IPS DF 19.7 (cell line): Measurements from ENCODE around the gene PALLD.
"Not testable (repeated sequence)": the region's sequence is repeated elsewhere in the genome, so short reads cannot be mapped to it uniquely, and the experiment has no call there.

ENCODE experiments used
- DNase-seq: peaks from one replicate; pipeline ENCODE4 v3.0.0-alpha.2; 2013; ENCODE audit warnings: low read depth, low spot score

PALLD gene

DNA sequence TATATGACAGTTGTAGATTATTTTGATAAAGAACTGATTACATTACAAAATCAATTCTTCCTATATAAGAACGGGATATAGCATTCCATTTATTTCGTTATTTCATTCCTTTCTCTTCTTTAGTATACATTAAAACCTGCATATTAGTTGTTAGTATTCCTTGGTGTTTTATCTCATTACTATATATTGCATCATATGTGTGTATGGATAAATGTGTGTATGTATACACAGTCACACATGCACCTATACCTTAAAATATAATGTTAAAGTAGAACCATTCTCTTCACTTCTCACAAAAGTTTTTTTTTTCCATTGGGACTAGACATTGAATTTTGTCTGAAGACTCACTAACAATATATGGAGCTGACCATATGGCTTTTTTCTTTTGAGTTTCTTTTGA, 5.3 kb upstream of the PALLD start:
- DNase-seq, result no peak

DNA sequence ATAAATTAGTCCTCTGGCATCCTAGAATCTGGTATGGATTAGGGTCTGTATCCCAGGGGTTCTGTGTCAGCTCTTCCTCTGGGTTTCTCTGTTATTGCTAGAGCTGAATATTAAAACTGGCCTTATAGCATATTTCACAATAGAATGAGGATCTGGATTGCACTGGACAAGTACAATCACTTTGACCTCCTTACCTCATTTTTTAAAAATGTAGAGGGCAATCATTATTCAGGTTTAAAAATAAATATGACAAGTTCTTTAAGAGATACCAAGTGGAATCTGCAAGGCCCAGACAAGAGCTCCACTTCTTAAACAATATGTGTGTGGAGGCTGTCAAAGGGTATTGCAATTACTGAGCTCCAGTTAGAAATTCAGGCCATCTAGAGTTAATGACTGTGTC, 1.4 kb downstream of the PALLD start:
- no peak for DNase-seq

DNA sequence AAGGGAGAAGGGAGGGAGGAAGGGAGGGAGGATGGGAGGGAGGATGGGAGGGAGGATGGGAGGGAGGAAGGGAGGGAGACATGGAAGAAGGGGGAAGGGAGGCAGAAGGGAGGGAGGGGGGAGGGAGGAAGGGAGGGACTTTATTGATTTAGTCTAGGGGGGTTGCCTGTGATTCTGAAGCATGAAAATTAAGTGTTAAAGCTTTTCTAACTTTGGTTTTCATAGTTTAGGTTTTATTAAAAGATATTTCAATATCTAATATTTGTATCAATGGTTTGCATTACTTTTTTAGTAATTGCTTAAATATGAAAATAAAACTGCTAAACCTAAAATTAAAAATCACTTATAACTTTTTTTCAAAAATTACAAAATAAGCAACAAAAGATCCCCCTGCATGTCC, 2.4 kb downstream of the PALLD start:
- DNase-seq, result no peak

DNA sequence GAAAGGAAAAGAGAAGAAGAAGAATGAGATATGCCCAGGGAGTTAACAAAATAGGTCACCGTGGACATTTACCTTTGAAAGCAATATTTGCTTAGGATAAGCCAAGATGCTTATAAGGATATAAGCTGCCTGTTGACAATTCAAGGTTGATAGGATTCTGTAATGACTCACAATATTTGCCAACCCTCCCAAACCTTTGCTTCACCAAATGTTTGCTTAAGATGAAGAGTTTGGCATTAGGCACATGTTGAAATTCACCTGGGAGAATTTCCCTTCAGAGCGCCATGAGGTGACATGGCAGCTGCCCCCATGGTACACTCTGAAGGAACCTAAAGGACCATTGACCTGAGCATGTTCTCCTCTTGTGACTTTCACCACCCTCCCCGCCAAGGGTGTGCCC, 4.6 kb downstream of the PALLD start:
- no peak for DNase-seq

DNA sequence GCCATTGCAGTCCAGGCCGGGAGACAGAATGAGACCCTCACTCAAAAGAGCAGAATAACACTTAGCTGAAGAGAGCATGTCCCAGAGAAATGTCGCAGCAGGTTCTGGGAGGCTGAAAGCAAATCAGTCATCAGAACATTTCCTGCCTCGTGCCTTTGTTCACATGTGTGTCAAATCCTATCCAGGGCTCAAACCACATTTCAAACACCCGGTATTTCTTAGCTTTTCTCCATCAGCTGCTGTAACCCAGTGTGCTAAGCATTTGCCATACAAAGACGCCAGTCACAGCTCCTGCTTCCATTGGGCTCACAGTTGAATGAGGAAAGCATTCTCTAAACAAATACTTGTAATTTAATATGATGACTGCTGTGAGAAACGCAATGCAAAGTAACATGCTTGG, 6.0 kb downstream of the PALLD start:
- DNase-seq, result no peak

DNA sequence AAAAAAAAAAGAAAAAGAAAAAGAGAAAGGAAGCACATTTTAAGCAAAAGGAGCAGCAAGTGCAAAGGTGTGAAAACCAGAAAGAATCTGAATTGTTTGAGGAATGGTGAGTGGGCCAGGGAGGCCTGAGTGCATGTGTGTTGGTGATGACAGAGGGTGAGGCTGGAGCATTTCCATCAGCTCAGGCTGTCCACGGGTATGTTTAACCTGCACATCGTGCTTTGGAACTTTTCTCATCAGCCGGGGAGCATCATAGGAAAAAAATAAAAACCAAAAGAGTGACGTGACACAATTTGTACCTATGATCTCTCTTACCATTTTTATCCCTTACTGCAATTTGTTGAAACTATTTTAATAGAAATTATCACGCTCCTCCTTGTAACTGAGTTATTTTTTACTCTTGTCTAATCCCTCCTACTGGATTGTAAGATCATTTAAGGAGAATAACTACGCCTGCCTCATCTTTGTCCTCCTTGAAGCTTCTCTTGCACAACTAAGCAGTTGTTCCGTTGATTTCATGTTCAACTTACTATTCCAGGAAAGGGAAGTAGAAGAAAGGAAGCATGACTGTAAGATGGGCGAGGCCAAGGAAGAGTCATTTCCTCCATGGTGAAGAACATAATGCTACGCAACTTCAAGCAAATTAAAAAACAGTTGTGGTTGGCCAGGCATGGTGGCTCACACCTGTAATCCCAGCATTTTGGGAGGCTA, 7.0 kb downstream of the PALLD start:
- no peak for DNase-seq

DNA sequence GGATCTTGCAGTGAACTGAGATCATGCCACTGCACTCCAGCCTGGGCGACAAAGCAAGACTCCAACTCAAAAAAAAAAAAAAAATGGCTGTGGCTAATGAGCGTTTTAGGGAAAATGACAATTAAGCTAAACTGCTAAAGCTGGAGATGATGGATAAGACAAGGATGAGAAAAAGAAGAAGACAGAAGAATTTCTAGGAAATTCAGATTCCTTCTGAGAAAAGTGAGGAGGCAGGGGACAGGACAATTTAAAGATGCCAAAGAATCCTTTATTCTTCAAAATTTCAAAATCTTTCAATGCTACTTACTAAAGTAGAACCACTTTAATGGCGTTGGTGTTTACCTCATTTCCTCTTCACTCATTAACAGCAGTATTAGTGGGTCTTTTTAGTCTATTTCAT, 7.7 kb downstream of the PALLD start:
- no peak for DNase-seq

DNA sequence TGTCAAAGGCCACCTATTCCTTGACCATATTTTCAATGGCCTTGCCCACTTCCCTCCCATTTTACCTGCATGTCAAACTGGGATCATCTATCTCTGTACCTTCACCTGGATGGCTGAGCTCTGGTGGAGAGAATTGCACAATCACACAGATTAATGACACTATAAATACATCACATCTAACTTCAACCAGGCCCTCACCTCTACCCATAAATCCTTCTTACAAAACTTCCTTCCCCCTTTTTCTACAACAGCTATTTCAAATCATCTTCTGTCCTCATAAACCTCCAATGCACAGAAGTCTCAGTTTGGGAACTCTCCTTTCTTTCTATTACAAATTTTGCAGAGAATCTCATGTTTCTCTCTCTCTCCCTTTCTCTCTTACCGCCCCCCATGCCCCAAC, 9.2 kb downstream of the PALLD start:
- no peak for DNase-seq

DNA sequence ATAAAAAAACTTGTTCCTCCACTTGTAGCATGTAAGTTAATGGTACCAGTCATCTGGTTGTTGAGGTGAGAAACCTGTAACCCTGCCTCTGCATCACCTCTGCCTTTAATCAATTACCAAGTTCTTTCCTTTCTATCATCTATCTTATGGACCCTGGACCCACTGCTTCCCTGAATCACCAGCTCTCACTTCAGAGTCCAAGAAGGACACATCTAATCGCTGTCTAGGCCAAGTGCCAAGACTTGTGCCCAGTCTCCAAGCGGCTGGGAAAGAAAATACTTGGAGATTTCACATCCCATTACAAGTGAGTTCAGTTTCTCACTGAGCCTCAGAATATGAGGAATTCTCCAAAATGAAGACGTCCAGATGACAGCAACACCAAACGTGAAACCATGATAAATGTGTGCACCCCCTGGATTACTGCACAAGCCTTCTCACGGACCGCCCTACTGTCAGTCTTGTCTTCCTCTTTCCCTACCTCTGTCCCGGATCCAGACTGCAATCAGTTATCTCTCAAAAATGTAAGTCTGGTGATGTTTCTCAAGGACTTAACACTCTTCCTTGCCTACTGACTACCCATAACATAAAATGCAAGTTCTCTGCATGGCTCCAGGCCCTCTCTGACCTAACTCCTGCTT, 10.4 kb downstream of the PALLD start:
- DNase-seq, result no peak

DNA sequence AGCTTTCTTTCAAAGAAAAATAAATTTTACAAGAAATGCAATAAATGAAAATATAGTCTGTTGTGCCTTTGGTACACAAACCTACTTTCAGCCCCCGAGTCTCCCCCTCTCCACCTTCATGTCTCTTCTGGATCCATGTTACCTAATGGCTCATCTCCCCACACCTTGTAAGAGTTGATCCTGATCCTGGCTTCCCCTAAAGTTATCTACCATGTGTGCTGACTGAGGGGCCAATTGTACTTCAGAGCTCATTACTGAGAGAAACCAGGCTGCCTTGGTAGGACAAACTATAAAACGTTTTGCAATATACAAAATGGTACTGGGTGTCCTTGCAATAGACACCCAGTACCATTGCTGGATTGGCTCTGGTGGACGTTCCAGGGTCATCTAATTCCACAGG, 11.8 kb downstream of the PALLD start:
- DNase-seq, result no peak

DNA sequence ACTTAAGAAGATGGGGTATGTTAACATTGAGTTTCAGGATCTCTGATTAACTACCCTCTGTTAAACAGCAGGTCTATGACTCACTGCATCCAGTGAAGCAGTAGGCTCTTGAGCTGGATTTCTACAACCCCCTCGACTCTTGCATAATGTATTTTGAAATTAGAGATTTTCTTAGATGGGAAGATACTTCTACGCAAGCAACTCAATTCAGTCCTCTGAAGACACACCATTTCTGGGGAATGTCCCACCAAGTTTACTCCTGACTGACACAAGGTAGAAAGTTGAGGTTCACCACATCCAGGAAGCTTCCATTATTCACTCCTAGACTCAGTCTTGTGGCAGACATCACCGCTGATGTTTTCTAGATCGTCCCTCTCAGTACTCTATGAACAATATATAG, 12.9 kb downstream of the PALLD start:
- DNase-seq, result no peak

DNA sequence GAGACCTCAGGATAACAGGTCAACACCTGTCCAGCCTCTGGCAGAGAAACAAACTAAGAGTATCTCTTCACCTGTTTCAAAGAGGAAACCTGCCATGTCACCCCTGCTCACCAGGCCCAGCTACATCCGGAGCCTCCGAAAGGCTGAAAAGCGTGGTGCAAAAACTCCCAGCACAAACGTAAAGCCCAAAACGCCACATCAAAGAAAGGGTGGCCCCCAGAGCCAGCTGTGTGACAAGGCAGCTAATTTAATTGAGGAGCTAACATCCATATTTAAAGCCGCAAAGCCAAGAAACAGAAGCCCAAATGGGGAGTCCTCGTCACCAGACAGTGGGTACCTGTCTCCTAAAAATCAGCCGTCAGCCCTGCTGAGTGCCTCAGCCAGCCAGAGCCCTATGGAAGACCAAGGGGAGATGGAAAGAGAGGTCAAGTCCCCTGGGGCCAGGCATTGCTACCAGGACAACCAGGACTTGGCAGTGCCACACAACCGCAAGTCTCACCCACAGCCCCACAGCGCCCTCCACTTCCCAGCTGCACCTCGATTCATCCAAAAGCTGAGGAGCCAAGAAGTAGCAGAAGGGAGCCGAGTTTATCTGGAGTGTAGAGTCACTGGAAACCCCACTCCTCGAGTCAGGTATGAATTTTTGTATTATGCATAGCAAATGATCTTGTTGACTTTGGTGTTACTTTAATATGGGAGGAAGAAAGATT, 15.1 kb downstream of the PALLD start:
- no peak for DNase-seq

DNA sequence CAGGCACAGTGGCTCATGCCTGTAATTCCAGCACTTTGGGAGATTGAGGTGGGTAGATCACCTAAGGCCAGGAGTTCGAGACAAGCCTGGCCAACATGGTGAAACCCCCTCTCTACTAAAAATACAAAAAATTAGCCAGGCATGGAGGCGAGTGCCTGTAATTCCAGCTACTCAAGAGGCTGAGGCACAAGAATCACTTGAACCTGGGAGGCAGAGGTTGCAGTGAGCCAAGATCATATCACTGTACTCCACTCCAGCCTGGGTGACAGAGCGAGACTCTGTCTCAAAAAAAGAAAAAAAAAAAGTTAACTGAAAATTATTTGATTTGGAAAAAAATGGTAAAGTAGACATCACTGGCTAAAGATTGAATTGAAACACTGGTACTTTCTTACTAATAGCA, 17.0 kb downstream of the PALLD start:
- not testable (repeated sequence) for DNase-seq

DNA sequence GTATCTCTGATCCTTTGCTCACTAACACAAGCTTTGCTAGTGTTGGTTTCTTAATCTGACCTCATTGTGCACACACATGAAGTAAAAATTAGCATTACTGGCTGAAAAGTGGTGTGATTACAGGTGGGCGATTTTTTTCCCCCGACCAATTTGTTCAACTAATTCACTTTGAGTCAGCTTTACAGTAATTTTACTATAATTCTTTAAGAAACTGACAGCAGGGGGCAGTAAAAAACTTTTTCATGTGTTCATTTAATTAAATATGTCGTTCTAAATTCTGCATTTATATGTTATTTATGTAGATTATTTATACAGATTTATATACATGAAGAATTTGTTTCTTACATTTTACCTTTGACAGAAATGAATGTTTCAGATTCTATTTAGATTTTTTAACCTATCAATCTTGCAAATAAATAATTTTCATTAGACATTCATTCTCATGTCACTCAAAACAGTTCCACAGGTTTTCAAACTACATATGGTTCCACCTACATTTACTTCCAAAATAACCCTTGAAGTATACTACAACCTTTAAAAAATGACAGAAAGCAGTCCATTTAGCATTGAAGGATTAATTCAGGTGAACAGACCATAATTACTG, 17.5 kb downstream of the PALLD start:
- no peak for DNase-seq

DNA sequence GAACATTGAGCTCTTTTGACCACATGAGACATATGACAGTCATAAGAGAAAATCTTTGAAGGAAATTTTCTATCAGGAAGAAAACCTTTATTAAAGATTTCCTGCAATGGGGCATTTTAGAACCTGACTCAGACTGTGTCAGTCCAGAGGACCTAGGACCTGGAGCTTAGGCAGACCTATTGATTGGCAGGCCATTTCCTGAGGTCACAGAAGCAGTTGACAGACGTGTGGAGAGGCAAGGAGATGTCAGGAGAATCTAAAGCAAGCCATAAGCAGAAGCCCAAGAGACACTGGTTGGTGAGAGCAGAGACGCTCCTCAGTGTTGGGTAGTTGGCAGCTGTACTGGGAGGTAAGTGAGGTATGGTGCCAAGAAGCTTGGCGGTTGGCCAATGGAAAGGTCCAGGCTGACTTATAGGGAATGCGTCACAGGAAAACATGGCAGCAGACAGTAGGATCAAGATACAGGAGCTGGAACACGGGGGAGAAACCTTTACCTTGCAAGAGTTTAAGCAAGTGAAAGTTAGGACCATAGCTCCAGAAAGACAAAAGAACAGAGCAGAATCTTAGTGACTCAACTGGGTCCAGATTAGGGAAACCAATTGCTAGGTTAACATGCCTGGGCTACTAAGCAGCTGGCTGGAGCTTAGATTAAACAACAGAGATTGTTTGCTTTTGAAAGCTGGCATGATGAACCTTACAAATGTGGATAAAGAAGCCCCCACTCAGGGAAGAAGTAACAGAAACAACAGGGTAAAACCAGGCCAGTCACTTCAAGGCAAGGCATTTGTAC, 18.6 kb downstream of the PALLD start:
- DNase-seq, result no peak

DNA sequence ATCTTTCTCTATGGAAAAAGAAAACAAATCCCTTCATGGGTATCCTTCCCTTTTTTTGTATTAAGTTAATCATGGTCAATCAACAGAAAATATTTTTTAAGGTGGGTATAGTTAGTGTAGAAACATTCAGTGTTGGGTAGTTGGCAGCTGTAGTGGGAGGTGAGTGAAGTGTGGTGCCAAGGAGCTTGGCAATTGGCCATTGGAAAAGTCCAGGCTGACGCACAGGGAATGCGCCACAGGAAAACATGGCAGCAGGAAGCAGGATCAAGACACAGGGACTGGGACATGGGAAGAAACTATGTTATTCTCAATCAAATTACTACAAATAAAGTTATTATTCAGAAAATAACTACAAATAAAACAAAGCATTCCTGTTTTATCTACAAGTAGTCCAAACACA, 20.0 kb downstream of the PALLD start:
- DNase-seq, result no peak

DNA sequence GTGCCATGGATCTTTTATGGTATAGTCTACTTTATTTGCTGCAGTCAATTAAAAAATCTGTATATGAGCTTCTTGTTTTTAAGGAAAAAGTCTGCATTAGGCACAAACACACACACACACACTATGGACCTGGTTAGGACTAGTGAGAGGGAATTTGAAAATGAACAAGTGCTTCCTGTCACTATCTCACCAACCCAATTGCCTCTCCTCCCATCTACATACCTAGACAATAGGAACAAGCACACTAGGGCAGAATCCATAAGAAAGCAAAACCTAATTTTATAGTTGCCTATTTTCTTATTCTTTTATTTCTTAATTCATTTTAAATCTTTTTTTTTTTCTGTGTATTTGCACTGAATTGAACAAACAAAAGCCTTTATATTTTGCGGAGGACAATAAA, 22.7 kb downstream of the PALLD start:
- no peak for DNase-seq

DNA sequence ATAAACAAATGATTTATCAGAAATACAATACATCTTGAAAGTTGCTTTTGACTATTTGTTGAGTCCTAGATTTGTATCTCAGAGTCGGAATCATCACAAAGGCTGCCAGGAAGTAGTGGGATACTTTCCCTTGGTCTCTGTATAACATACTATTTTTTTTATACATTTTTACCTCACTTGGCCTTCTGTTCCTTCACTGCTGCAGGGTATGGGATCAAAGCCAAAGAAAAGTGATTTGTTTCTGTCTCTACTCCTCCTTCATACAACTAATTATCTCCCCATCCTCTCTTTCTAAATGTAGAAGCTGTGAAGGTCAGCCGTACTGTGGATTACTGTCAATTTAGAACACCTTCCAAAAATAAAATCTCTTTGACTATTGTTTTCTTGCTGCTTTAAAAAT, 24.9 kb downstream of the PALLD start:
- no peak for DNase-seq

DNA sequence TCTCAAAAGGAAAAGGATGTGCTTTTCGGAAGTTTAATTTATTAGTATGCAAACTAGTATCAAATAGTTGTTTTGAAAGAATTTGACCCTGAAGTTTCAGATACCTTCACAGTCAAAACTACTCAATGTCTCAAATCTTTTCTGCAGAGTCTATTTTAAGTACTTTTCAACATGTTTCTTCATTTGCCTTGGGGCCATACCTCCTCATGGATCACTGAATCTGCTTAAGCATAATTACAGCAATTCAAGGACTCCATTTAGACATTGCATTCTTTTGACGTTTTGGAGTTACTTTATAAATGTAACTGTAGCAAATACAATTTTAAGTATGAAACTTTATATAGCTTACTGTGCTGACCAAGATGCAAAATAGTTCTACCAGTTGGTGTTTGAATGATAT, 25.5 kb downstream of the PALLD start:
- DNase-seq, result no peak

DNA sequence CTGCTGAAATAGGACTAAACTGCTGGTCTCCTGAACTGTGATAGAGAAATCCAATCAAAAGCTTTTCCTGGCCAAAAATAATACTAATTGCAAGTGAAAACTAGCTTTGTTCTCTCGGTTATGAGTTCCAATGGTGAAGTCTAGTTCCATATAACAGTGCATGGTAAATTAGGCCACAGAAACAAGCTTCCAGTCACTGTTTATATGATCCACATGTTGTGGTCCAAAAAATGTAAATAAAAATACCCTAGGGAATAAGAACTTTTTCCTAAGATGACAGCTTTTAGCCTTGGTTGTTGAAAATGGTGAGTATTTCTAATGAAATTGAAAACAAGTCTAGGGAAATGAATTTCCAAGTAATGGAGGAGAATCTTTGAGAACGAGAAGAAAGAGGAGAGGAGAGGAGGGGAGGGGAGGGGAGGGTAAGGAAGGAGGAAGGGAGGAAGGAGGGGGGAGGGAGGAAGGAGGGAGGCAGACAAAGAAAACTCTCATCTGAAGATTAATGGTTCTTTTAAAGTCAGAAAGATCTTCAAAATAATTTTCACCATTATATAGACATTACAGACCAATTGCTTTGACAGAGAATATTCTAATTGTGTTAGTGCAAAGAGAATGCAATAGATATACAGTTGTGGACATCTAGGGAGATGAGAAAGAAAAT, 26.1 kb downstream of the PALLD start:
- no peak for DNase-seq

DNA sequence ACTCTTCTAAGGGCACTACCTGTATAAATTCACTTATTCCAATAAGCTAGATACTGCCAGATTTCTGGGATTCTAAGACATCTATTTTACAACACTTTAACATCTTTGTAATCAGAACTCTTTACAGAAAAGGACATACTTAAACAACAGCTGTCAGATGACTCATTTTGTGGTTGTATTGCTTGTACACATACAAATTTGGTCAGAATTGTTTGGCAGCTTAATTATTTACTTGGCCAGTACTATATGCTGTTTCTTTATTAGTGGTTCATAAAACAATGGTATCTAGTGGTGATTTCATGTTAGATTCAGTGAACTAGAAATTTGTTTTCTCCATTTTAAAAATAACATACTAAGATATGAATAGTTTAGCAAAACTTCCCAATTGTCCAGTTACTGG, 27.2 kb downstream of the PALLD start:
- DNase-seq, result no peak
